NCI-H82 treated with DMSO at 0.1 percent for 48 hours (cell line): ENCODE measurements around the gene PGAM1.
"Not testable (repeated sequence)": the region's sequence is repeated elsewhere in the genome, so short reads cannot be mapped to it uniquely, and the experiment has no call there.

Source experiments
- DNase-seq: peaks from one replicate; lab custom pipeline; 2025; ENCODE audit not compliant: unreplicated experiment; lab: John Stamatoyannopoulos, UW

PGAM1 gene

DNA sequence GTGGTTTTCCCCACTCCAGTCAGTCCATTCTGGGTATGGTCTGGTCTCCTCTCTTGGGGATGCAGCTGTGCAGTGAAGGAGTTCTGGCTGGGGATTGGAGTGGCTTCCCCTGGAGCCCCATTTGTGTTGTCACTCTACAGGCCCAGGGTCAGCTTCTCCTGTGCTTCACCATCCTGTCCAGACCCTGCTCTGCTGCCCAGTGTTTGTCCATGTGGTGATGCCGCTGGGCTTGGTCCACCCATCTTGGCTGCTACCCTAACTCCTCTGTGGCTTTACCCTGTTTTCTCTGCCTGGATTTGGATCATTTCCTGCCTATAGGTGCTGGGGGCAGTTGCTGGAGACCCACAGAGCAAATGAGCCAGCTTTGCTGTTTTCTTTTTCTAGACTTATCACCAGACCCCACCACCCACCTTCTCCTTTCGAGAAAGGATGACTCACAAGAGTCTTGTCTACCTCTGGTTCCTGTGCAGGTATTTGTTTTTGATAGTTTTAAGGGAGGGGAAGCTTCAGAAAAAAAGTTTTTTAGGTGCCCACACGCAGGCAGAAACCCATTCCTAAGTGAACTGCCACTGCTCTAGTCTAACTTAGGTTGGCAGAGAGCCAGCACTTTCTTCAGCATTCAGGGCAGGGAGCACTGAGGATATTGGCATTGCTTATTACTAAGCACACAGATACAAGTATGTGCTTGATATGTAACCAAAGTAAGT is 28.5 kb downstream of the PGAM1 start:
- DNase-seq: no peak

DNA sequence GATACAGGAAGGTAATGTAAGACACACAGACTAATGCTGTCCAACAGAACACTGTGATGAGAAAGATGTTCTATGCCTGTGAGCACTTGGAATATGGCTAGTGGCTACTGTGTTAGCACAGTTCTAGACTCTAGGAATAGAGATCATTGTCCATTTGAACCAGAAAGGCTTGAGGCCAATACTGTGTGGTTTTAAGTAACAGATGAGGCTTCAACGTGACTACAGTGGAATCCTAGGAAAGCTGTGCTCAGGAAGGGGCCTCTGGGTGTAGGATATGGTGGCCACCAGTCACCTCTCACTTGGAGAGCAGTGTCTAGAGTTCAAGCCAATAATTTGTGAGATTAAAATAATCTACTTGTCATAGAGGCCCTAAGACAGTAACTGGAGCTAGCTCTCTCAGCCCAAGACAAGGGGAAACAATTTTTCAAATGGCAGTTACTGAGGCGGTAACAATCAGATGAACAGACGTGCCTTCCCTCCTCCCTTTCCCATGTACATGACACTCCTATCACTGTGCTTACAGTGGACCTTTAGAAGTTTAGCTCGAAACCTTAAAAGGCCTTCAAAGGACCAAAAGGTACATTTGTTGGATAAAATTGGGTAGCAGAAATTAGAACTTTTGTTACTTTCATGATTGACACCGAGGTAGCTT is 30.2 kb downstream of the PGAM1 start:
- DNase-seq: no peak

DNA sequence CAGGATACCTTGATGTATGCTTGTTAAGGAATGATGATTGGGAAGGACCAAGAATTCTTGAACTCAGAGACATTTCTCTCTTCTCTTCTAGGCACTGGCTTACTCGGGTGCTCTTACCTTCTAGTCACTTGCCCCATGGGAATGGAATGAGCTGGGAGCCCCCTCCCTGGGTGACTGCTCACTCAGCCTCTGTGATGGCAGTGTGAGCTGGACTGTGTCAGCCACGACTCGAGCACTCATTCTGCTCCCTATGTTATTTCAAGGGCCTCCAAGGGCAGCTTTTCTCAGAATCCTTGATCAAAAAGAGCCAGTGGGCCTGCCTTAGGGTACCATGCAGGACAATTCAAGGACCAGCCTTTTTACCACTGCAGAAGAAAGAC is 30.7 kb downstream of the PGAM1 start:
- no peak for DNase-seq

DNA sequence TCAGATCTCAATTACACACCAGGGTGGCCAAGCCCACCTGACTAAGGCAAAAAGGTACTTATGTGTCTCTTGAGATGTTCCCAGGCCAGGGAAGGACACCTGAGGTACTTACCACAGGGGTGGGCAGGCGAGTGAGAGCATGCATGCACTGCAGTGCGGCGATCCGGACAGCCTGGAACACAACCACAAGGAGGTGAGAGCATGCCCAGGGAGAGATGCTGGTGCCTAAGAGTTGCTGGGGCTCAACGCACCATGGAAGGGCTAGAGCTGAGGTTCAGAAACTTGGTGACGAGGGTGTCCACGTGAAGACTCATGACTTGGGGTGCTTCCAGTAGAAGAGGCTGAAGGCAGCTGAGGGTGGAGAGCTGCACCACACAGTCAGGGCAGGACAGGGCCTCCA is 33.1 kb downstream of the PGAM1 start:
- DNase-seq: no peak

DNA sequence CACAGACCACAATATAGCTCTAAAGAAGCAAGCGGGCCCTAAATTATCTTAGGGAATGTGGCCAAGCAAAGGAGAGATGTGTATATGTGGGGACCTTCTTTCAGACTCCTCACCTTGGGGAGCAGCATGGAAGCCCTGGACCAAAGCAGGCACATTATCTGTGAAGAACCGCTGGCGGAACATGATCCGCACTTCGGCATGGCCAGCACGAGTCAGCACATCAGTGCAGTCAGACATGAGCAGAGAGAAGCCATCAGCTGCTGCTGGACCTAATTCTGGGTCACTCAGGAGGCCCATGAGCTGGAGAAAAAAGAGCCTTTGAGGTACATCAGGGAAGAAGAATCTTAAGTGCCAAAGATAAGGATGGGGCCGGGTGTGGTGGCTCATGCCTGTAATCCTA is 33.9 kb downstream of the PGAM1 start:
- no peak for DNase-seq

DNA sequence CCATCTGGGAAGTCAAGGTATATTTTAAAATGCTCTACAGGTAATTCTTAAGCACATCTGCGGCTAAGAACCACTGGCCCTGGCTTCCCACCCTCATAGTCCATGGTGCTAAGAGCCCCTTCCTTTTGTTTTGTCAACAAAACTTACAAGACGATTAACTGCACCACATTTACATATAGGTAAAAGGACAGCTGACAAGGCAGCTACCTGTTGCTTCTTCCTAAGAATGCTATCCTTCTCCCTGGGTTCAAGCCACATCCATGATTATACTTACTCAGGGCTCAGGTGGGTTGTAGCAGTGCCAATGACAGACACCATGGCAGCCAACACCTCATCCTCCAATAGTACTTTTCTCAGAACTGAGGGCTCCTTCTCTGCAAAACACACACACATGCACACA is 36.3 kb downstream of the PGAM1 start:
- no peak for DNase-seq

DNA sequence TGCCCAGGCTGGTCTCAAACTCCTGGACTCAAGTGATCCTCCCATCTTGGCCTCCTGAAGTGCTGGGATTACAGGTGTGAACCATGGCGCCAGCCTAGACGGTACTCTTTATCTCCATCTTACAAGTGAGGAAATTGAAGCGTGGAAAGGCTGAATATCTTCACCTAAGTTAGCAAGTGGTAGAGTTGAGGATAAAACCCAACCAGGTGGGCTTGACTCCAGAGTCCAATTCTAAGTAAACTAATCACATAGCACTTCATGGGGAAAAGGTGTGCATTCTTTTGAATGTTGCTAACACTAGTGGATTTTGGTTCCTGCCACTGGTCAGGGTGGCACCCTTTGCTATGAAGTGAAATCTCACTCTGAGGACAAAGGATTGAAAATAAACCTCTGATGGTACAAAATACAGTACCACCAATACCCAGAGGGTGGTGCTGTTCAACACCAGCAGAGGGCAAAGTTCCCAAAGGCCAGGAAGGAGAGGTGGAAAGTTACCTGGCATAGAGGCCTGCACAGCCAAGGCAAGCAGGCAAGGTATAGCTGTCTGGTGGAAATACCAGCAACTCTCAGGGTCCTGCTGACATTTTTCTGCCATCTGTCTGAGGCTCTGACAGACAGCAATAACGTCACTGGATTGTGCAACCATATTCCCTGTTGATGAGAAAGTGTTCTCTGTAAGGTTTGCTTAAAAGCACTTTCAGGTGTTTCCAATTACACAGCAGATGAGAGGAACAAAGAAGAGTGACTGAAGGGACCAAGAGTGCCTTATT is 37.6 kb downstream of the PGAM1 start:
- DNase-seq: no peak

DNA sequence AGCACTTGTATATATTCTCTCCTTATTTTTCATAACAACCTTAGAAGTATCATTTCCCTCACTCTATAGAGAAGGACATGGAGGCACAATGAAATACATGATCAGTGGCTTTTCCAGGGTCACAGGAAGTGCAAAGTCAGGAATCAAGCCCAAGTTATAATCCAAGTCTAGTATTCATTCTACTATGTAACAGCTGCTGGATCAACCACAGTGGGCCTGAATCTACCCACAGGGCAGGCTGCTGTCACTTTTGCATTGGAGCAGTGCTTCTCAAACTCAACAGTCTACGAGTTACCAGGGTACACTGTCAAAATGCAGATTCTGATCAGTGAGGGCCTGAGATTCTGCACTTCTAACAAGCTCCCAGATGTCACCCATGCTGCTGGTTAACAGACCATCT is 38.2 kb downstream of the PGAM1 start:
- DNase-seq: no peak

DNA sequence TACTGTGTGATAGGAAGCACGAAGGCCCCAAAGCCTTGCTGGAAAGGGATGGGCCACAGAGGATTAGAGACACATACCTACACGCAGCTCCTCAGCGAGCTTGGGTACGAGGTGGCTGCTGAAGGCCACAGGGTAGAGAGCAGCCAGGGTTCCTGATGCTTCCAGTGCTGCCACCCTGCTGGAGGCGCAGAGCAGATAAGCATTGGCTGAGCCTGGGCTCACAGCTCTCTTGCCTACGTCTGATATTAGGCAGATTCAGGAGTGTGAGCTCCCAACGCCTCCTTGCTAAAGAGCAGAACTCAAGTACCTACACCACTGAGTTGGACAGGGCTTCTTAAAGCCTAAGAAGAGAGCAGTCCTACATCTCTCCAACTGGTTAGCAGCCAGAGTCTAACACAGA is 40.0 kb downstream of the PGAM1 start:
- no peak for DNase-seq

DNA sequence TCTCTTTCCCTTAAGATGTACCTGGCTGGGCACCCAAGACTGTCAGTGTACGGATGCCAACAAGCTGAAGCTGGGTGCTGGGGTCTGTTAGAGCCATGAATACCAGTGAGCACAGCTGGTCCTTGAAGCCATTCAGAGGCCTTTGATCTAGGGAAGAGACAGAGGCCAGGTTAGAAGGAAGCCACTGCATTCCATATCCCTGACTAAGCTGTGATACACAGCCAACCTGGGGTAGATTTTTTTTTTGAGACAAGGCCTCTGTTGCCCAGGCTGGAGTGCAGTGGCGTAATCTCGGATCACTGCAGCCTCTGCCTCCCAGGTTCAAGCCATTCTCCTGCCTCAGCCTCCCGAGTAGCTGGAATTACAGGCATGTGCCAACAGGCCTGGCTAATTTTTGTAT is 40.8 kb downstream of the PGAM1 start:
- no peak for DNase-seq

DNA sequence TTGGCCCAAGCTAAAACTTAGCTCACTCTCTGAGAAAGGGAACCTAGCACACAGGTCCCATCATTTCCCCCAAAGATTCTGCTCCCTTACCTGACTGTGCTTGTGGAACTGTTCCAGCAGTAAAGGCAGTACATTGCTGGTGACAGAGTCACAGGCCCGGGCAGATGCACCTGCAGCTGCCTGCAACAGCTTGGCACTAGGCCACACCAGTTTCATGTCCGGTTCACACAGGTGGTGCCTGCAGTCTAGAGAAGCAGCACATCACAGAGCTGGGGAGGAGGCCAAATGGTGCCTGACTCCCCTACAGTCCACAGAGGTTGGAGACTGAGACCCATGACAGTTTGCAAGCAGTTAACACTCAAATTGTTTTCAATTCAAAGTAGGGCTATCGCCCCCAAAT is 42.2 kb downstream of the PGAM1 start:
- no peak for DNase-seq

DNA sequence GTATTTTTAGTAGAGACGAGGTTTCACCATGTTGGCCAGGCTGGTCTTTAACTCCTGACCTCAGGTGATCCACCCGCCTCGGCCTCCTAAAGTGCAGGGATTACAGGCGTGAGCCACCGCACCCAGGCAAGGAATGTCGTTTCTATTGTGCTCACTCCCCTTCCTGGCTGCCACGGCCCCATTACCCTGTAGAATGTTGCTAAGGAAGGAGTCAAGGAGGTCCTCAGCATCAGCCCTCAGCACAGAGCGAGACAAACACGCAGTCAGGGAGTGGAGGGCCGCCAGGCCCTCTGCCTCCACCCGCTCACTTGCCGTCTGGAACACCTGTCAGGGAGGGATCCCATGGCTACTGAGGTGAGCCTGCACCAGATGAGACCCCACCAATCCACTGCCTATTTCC is 42.8 kb downstream of the PGAM1 start:
- DNase-seq: not testable (repeated sequence)

DNA sequence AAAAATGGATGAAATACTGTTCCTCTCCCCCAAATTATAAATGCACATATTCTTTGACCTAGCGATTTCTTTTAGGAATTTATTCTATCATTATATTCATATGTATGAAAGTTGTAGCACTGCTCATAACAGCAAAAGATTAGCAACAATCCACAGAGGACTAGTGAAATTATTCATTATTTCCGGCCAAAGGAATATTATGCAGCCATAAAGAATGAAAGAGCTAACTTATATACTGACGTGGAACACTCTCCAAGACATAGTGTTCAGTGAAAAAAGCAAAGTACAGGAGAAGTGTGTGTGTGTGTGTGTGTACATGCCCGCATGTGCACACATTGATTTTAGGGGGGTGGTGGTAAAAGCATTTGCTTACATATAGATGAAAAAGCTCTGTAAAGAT is 48.9 kb downstream of the PGAM1 start:
- no peak for DNase-seq

DNA sequence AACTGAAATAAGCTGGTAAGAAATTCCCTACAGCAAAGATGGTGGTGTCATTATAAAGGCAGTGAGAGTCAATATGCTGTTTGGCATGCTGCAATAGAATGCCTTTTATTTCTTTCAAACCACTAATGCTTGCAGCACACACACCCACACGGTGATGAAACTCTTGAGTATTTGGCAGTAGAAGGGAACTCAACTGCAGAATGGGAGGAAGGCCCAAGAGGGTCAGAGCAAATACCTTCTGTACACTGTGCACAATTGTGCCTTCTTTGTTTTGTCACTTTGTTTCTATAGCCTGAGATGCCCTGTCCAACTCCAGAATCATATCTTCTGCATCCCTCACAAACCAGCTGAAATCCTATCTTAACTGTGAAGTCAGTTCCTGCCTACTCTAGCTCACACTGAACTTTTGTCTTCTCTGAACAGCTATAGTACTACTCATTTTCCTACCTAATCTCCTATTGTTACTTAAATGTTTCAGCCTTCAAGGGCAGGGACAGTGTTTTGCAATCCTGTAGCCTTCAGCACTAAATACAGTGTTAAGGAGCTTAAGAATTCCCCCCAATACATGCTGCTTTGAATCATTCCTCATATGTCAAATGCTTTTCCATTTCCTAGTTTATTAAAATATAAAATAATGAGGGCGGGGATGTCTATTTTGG is 50.1 kb downstream of the PGAM1 start:
- DNase-seq: no peak

DNA sequence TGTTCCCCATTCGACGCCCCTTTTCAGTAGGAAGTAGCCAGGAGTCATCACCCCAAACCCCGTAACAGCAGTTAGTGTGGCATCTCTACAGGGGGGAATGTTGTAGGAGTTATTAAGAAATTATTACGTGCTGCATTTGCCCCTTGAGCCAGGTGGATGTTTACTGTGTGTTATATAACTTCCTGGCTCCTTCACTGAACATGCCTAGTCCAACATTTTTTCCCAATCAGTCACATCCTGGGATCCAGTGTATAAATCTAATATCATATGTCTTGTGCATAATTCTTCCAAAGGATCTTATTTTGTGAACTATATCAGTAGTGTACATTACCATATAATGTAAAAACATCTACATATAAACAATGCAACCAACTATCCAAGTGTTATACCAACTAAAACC is 53.4 kb downstream of the PGAM1 start:
- DNase-seq: not testable (repeated sequence)

DNA sequence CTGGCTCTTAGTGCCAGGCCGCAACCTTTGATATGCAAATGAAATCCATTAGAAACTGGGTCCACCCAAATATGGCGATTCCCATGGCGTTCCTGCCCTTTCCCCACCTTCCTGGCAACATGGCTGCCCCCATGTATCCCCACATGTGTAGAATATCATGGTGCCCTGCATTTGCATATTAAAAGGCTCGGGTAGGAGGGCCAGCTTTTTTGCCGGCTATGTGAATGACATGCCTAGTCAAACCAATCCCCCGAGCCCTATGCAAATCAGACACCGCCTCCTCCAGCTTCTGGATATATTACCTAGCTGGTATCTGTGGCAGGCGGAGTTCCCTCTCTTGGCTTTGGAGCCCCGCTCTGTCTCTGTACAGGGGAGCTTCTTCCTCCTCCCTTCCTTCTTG is 53.9 kb downstream of the PGAM1 start:
- no peak for DNase-seq

DNA sequence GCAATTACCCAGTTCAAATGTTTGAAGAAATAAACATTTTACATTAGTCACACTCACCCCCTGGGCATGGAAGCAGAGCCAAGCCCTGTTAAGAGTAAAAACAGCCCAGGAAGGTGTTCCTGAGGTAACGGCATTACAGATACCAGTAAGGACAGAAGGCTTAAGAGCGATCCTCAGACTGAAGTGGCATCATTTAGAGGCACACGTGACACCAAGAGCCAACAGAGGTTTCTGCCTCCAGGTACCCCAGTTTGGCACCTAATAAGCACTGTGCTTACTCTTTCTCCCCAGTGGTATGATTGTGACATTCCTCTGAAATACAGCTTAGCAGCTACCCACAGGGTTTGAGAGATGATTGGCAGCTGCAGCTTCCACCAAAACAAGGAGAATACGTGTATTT is 55.1 kb downstream of the PGAM1 start:
- no peak for DNase-seq

DNA sequence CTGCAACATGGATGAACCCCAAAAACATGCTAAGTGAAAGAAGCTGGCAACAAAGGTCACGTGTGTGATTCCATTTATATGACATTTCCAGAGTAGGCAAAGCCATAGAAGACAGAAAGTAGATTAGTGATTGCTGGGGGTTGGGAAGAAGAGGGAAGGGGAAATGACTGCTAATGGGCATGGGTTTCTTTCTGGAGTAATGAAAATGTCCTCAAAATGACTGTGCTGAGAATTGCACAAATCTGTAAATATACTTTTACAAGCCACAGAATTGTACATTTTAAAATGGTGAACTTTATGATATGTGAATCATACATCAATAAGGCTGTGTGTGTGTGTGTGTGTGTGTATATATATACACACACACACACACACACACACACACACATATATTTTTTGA is 56.4 kb downstream of the PGAM1 start:
- no peak for DNase-seq
